BJ (cell line): ENCODE results near the gene PRM1. TPM values are rescaled to one million over a fixed set of nuclear protein-coding genes. Genes with fewer than 3 reads are reported as not detected.

Source experiments
- CTCF ChIA-PET: fragments of 350-600 bp; formaldehyde crosslinking; extraction: SDS; loops from one replicate; lab custom pipeline; 2021; ENCODE audit warnings: antibody characterized with exemption, inconsistent platforms; lab: Yijun Ruan, JAX
- POLR2A ChIA-PET: fragments of 300-600 bp; sonication (Branson Sonifier 250); formaldehyde crosslinking; extraction: SDS; loops from one replicate; lab custom pipeline; 2021; ENCODE audit warnings: antibody characterized with exemption; lab: Charles Lee
- DNase-seq: peaks from one replicate; pipeline ENCODE4 v3.0.0-alpha.2; 2011; ENCODE audit warnings: low read depth
- H3K27me3 ChIP-seq: 2 replicates; pipeline ENCODE4 v1.6.0; 2011; ENCODE audit warnings: low read length; ENCODE audit not compliant: control insufficient read depth, insufficient read depth
- H3K36me3 ChIP-seq: 2 replicates; pipeline ENCODE4 v1.5.1; 2011; ENCODE audit warnings: low read length; ENCODE audit not compliant: control insufficient read depth, insufficient read depth
- H3K4me3 ChIP-seq: 2 replicates; pipeline ENCODE4 v1.5.1; 2011; ENCODE audit warnings: low read depth, mild to moderate bottlenecking, control low read depth, low read length
- CTCF ChIP-seq: IDR thresholded peaks from 2 replicates; pipeline ENCODE4 v1.5.1; 2011; ENCODE audit warnings: low read depth, mild to moderate bottlenecking, control low read depth, inconsistent platforms, low read length, moderate library complexity; ENCODE audit not compliant: insufficient read depth
- polyA plus RNA-seq: library from polyadenylated mRNA; depleted of rRNA; stranded (reverse); fragments of >200 nt; gene quantifications from 2 replicates; pipeline ENCODE4 v1.2.3, GENCODE V29; 2011

Gene PRM1
- polyA plus RNA-seq, 1 experiment, result not detected

- POLR2A ChIA-PET, result no interaction called here
Measured at GRCh38 chr16:11234884-11235702, 46.0 kb downstream of the PRM1 start.

GRCh38 chr16:11233727-11234376 lies 47.3 kb downstream of the PRM1 start:
- Histone ChIP-seq H3K36me3 (no peaks in the 10 kb centered on the region), H3K27me3 (no peaks in the 10 kb centered on the region; the same call in 1 of the 2 replicates), H3K4me3 (no peak overlapping the region)
- DNase-seq, result no peak
- no peak for TF ChIP-seq CTCF
- POLR2A ChIA-PET, result no interaction called here
- CTCF ChIA-PET, result interaction anchor here (0.7 kb wide), 1 partner anchor 13 kb away, joined by 3 read pairs; no protein-coding TSS in a partner anchor

More at GRCh38 chr16:11234884-11235702, 46.0 kb downstream of the PRM1 start:
- CTCF ChIA-PET, result no interaction called here
- no peak for DNase-seq
- H3K36me3 ChIP-seq, result no peaks in the 10 kb centered on the region
- no peak overlapping the region for H3K4me3 ChIP-seq
- no peak for TF ChIP-seq CTCF
- H3K27me3 ChIP-seq, result no peaks in the 10 kb centered on the region

- DNase-seq, result no peak
- ChIA-PET POLR2A (no interaction called here), CTCF (interaction anchor here (0.7 kb wide), 1 partner anchor 13 kb away, joined by 3 read pairs; no protein-coding TSS in a partner anchor)
- no peaks in the 10 kb centered on the region; the same call in 1 of the 2 replicates for H3K27me3 ChIP-seq
- TF ChIP-seq CTCF, result no peak
- no peaks in the 10 kb centered on the region for H3K36me3 ChIP-seq
- no peak overlapping the region for H3K4me3 ChIP-seq
Measured at GRCh38 chr16:11232852-11233726, 48.0 kb downstream of the PRM1 start.

GRCh38 chr16:11232302-11232851 lies 48.8 kb downstream of the PRM1 start:
- no peaks in the 10 kb centered on the region for H3K36me3 ChIP-seq
- ChIA-PET CTCF (no interaction called here), POLR2A (no interaction called here)
- no peak for TF ChIP-seq CTCF
- no peak for DNase-seq
- H3K27me3 ChIP-seq, result no peaks in the 10 kb centered on the region; the same call in 1 of the 2 replicates
- no peak overlapping the region for H3K4me3 ChIP-seq
